Smooth muscle cell (in vitro differentiated cells): Measurements from ENCODE around the gene PDZD8. TPM values are rescaled to one million over a fixed set of nuclear protein-coding genes. Genes with fewer than 3 reads are reported as not detected.

Source experiments
- DNase-seq: peaks from one replicate; lab custom pipeline; 2025; ENCODE audit not compliant: unreplicated experiment; lab: John Stamatoyannopoulos, UW
- H2AFZ ChIP-seq: fragments of 200-600 bp; sonication (generic); 2 replicates; pipeline ENCODE4 v1.6.0; 2016; ENCODE audit warnings: antibody characterized with exemption, low read depth, mild to moderate bottlenecking
- H3F3A ChIP-seq: fragments of 200-600 bp; sonication (generic); 2 replicates; pipeline ENCODE4 v1.6.0; 2017; ENCODE audit warnings: antibody characterized with exemption, low read depth
- H3K27ac ChIP-seq: fragments of 200-600 bp; sonication (generic); 2 replicates; pipeline ENCODE4 v1.5.1; 2016; ENCODE audit warnings: low read depth, mild to moderate bottlenecking
- H3K27me3 ChIP-seq: fragments of 200-600 bp; sonication (generic); 2 replicates; pipeline ENCODE4 v1.6.1; 2016; ENCODE audit warnings: low read depth, mild to moderate bottlenecking
- H3K36me3 ChIP-seq: fragments of 200-600 bp; sonication (generic); 2 replicates; pipeline ENCODE4 v1.5.1; 2016; ENCODE audit warnings: low read depth
- H3K4me1 ChIP-seq: fragments of 200-600 bp; sonication (generic); 2 replicates; pipeline ENCODE4 v1.5.1; 2016; ENCODE audit warnings: low read depth
- H3K4me2 ChIP-seq: fragments of 200-600 bp; sonication (generic); 2 replicates; pipeline ENCODE4 v1.6.0; 2016; ENCODE audit warnings: mild to moderate bottlenecking
- H3K4me3 ChIP-seq: fragments of 200-600 bp; sonication (generic); 2 replicates; pipeline ENCODE4 v1.5.1; 2016; ENCODE audit warnings: mild to moderate bottlenecking
- H3K79me2 ChIP-seq: fragments of 200-600 bp; sonication (generic); 2 replicates; pipeline ENCODE4 v1.6.0; 2016; ENCODE audit warnings: low read depth, mild to moderate bottlenecking
- H3K9ac ChIP-seq: fragments of 200-600 bp; sonication (generic); 2 replicates; pipeline ENCODE4 v1.6.0; 2016; ENCODE audit warnings: low read depth
- H3K9me3 ChIP-seq: fragments of 200-600 bp; sonication (generic); replicated peaks from 2 replicates; pipeline ENCODE4 v1.5.1; 2016; ENCODE audit warnings: low read depth
- H4K20me1 ChIP-seq: fragments of 200-600 bp; sonication (generic); 2 replicates; pipeline ENCODE4 v1.6.0; 2016; ENCODE audit warnings: low read depth
- CTCF ChIP-seq: fragments of 200-600 bp; sonication (generic); IDR thresholded peaks from 2 replicates; pipeline ENCODE4 v1.5.1; 2017; ENCODE audit warnings: borderline replicate concordance, mild to moderate bottlenecking, antibody characterized with exemption; ENCODE audit not compliant: insufficient read depth, poor library complexity, severe bottlenecking
- WGBS: methylation state at CpG from one replicate; pipeline ENCODE4 v1.1.7; 2016; ENCODE audit warnings: low lambda C conversion rate; 5-methylcytosine and 5-hydroxymethylcytosine counted together
- polyA plus RNA-seq: library from polyadenylated mRNA; unstranded; fragments of >200 nt; fragmentation: Nextera tagmentation; extraction: Ambion mirVana; gene quantifications from 2 replicates; pipeline ENCODE4 v1.2.1, GENCODE V29; 2016
- total RNA-seq: library from RNA; depleted of rRNA; stranded (reverse); fragments of >200 nt; gene quantifications from 2 replicates; pipeline ENCODE4 v1.2.3, GENCODE V29; 2014

Gene PDZD8
- total and polyA plus RNA-seq, 2 experiments from 2014 or later, result 6.3 to 22.1 TPM

DNA sequence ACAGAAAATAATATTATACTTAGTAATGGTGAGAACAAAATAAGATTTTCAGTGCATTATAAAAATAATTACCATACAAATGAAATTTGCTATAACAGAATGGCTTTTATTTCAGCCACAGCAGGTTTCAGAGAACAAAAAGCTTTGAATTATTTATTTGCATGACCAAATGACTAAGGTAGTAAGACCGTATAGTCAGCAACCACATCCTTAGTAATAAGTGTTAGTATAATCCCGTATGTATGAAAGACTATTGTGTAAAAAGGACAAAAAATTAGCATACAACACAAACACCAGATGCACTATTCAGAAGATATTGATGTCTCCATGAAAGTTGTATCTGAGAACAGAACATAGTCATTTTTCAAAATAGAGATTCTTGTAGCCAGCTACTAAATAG is 12.2 kb downstream of the PDZD8 start:
- Histone ChIP-seq H3K27ac (no peak overlapping the region), H3K36me3 (no peaks in the 10 kb centered on the region), H4K20me1 (peaks cover 100% of the 10 kb centered on the region), H3K4me1 (no peaks in the 10 kb centered on the region), H3K27me3 (no peaks in the 10 kb centered on the region), H2AFZ (no peak overlapping the region), H3F3A (no peaks in the 10 kb centered on the region), H3K9ac (no peak overlapping the region), H3K4me3 (no peak overlapping the region), H3K9me3 (no peaks in the 10 kb centered on the region), H3K79me2 (peaks cover 94% of the 10 kb centered on the region), H3K4me2 (no peak overlapping the region)
- TF ChIP-seq CTCF, result no peak
- 62% methylated on average over 2 of the region's 2 CpGs for WGBS
- DNase-seq, result no peak

- H3K4me3 ChIP-seq, result no peak overlapping the region
- no peaks in the 10 kb centered on the region for H3K27me3 ChIP-seq
- no peak for TF ChIP-seq CTCF
- H3K4me2 ChIP-seq, result no peak overlapping the region
- peaks cover 100% of the 10 kb centered on the region for H4K20me1 ChIP-seq
- H3K79me2 ChIP-seq, result peaks cover 92% of the 10 kb centered on the region
- no peaks in the 10 kb centered on the region for H3K36me3 ChIP-seq
- H3F3A ChIP-seq, result no peaks in the 10 kb centered on the region
- DNase-seq, result no peak
- H3K9ac ChIP-seq, result no peak overlapping the region
- no peaks in the 10 kb centered on the region for H3K4me1 ChIP-seq
- no peak overlapping the region for H2AFZ ChIP-seq
- H3K27ac ChIP-seq, result no peak overlapping the region
- H3K9me3 ChIP-seq, result no peaks in the 10 kb centered on the region
Observed at GRCh38 chr10:117362313-117362712, 12.9 kb downstream of the PDZD8 start.

DNA sequence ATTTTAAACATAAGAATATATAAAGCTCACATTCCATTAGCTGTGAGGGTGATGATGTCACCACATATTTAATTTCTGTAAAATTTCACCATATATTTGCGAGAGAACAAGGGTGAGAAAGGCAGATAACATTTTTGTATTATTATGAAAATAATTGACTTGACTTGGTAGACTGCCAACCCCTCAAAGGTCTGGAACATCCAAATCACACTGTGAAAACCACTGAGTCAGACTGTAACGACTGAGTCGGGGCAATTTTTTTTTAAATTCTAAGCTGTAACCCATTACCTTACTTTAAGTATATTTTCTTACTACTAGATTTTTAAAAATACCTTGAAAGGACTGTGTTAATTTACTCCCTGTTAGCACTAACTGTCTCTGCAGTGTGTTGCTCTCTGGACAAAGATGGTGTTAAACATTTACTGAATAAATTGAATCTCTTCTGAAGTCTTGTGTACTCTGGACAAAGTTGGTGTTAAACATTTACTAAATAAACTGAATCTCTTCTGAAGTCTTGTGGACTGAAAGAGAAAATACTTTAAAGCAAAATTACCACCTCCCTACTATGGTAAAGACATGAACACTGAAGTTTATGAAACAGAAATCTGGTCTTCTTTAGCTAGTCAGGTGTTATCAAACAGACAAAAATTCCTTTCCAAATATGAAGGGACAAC is 14.1 kb downstream of the PDZD8 start:
- Histone ChIP-seq H3K9me3 (no peaks in the 10 kb centered on the region), H2AFZ (no peak overlapping the region), H3K36me3 (no peaks in the 10 kb centered on the region), H3K9ac (no peak overlapping the region), H3K4me2 (no peak overlapping the region), H4K20me1 (peaks cover 100% of the 10 kb centered on the region), H3K4me3 (peak overlapping the region; percentile 19), H3K27ac (no peak overlapping the region), H3K4me1 (no peaks in the 10 kb centered on the region), H3K79me2 (peaks cover 95% of the 10 kb centered on the region), H3K27me3 (no peaks in the 10 kb centered on the region), H3F3A (no peaks in the 10 kb centered on the region)
- 77% methylated on average over 3 of the region's 3 CpGs for WGBS
- no peak for DNase-seq
- no peak for TF ChIP-seq CTCF

DNA sequence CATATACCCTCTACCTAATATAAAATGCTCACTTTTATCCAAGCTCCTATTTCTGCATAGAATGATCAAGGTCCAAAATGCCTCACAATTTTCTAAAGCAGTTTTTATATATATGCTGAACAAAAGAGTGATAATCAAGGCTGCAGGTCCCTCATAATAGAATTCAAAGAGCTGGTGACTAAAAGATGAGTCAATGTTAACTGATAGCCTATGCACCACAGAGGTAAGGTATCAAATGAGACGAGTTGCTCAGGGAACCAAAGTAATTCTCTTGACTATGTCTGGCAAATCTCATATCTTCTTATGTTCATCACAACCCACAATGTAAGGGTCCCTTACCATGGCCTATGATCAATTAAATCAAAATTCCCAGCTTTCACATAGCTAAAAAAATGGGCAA is 15.2 kb downstream of the PDZD8 start:
- Histone ChIP-seq H4K20me1 (peaks cover 100% of the 10 kb centered on the region), H3K27me3 (no peaks in the 10 kb centered on the region), H3K79me2 (peaks cover 95% of the 10 kb centered on the region), H3K9me3 (no peaks in the 10 kb centered on the region), H3K9ac (no peak overlapping the region), H3F3A (no peaks in the 10 kb centered on the region), H3K4me2 (no peak overlapping the region), H3K4me3 (no peak overlapping the region), H2AFZ (no peak overlapping the region), H3K36me3 (no peaks in the 10 kb centered on the region), H3K27ac (no peak overlapping the region), H3K4me1 (no peaks in the 10 kb centered on the region)
- no peak for DNase-seq
- WGBS, result 31% methylated on average over 1 of the region's 1 CpG
- TF ChIP-seq CTCF, result no peak
